WERI-Rb-1 (cell line): ENCODE data around the gene BEAN1.
"Not testable (repeated sequence)": the region's sequence is repeated elsewhere in the genome, so short reads cannot be mapped to it uniquely, and the experiment has no call there.

Source experiments
- DNase-seq: peaks from one replicate; pipeline ENCODE4 v3.0.0-alpha.2; 2020
- H3K27ac ChIP-seq: fragments of 250-450 bp; sonication (Bioruptor Pico); 2 replicates; pipeline ENCODE4 v1.5.1; 2020; ENCODE audit warnings: mild to moderate bottlenecking, moderate library complexity
- H3K27me3 ChIP-seq: fragments of 250-450 bp; sonication (Bioruptor Pico); 2 replicates; pipeline ENCODE4 v1.5.1; 2021; ENCODE audit warnings: mild to moderate bottlenecking, low read depth, moderate library complexity; ENCODE audit not compliant: insufficient read depth, severe bottlenecking
- H3K36me3 ChIP-seq: fragments of 250-450 bp; sonication (Bioruptor Pico); 2 replicates; pipeline ENCODE4 v1.5.1; 2020; ENCODE audit warnings: mild to moderate bottlenecking, moderate library complexity
- H3K4me3 ChIP-seq: 2 replicates; pipeline ENCODE4 v1.5.1; 2011; ENCODE audit warnings: low read depth, mild to moderate bottlenecking, control low read depth, low read length
- H3K9me3 ChIP-seq: fragments of 250-450 bp; sonication (Bioruptor Pico); 2 replicates; pipeline ENCODE4 v1.5.1; 2021; ENCODE audit warnings: mild to moderate bottlenecking, moderate library complexity; ENCODE audit not compliant: severe bottlenecking
- CTCF ChIP-seq: IDR thresholded peaks from 2 replicates; pipeline ENCODE4 v1.5.1; 2011; ENCODE audit warnings: low read depth, mild to moderate bottlenecking, control low read depth, inconsistent platforms, low read length

The BEAN1 gene

GRCh38 chr16:66442502-66443268 lies 15.6 kb downstream of the BEAN1 start:
- H3K9me3 ChIP-seq = no peaks in the 10 kb centered on the region
- no peak for DNase-seq
- no peak overlapping the region for H3K27ac ChIP-seq
- TF ChIP-seq CTCF = no peak
- no peaks in the 10 kb centered on the region for H3K27me3 ChIP-seq
- H3K36me3 ChIP-seq = no peaks in the 10 kb centered on the region
- H3K4me3 ChIP-seq = no peak overlapping the region

DNA sequence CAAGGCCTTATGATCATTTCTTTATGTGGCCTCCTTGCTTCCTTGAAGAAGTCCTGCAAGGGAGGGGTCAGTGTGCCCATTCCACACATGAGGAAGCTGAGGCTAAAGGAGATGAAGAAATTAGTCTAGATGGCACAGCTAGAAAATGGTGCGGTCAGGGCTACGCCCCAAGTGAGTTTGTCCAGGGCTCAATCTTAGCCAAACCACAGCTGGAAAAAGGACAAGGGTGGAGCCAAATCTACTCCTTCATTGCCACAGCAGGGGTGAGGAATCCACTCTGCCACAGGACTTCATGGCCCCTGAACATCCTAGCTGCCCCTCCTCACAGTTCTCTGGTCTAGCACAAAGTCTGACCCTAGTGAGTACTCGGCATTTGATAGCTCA lies 16.2 kb downstream of the BEAN1 start:
- no peaks in the 10 kb centered on the region for H3K27me3 ChIP-seq
- H3K36me3 ChIP-seq = no peaks in the 10 kb centered on the region
- H3K27ac ChIP-seq = no peak overlapping the region
- H3K4me3 ChIP-seq = no peak overlapping the region
- no peaks in the 10 kb centered on the region for H3K9me3 ChIP-seq
- DNase-seq = no peak
- TF ChIP-seq CTCF = no peak

DNA sequence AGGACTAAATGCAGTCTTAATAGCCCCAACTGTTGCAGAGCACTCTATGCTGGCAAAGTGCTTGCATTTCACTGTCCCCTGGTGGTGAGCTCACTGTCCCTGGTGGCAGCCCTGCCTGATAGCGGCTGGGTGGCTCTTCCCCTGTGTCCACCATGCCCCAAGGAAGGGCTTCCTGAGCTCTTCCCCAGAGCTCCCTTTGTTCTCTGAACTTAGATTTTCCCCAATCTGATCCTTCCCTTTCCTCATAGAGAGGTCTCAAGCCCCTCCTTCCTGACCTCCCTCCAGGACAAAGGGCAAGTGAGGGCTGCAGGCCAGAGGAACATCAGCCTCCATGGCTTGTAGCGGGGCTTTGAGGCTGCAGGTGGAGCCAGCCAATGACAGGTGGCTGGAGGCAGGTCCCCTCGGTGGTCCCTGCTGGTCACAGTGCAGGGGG lies 17.0 kb downstream of the BEAN1 start:
- TF ChIP-seq CTCF = peak; percentile 60
- no peaks in the 10 kb centered on the region for H3K27me3 ChIP-seq
- no peak overlapping the region for H3K4me3 ChIP-seq
- no peaks in the 10 kb centered on the region for H3K9me3 ChIP-seq
- H3K27ac ChIP-seq = no peak overlapping the region
- no peaks in the 10 kb centered on the region for H3K36me3 ChIP-seq
- peak; percentile 33 for DNase-seq

DNA sequence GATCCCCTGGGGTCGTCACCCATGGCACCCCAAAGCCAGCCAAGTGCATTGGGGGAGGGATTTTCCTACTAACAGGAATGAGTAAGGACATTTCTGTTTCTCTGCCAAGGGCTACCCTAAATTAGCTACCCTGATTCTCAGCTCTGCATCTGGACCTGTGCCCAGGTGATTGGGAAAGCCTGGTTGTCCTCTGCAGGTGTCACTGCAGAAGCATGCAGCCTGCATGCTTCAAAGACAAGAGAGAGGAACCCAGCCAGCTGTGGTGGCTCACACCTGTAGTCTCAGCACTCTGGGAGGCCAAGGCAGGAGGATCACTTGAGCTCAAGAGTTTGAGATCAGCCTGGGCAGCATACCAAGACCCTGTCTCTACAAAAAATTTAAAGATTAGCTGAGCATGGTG lies 19.6 kb downstream of the BEAN1 start:
- H3K36me3 ChIP-seq = no peaks in the 10 kb centered on the region
- no peaks in the 10 kb centered on the region for H3K9me3 ChIP-seq
- no peak for TF ChIP-seq CTCF
- H3K27ac ChIP-seq = no peak overlapping the region
- H3K27me3 ChIP-seq = no peaks in the 10 kb centered on the region
- DNase-seq = no peak
- H3K4me3 ChIP-seq = no peak overlapping the region

DNA sequence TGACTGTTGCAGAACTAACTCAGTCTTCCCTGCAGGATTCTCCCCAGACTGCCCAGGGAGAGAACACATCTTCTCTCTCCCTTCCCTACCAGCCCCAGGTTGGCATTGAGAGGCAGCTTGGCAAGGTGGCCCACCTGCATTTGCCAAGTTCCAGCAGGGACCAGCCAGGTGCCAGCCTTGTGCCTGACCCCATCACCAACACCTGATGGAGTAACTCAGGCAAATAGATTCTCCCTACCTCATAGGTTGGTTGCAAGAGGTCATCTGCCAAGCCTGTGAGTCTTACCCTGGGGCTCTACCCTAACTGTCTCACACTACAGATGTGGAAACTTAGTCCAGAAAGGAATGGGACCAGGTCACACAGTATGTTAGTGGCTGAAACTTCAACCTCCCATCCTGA lies 20.4 kb downstream of the BEAN1 start:
- no peaks in the 10 kb centered on the region for H3K9me3 ChIP-seq
- DNase-seq = no peak
- H3K27ac ChIP-seq = no peak overlapping the region
- no peak for TF ChIP-seq CTCF
- no peak overlapping the region for H3K4me3 ChIP-seq
- no peaks in the 10 kb centered on the region for H3K27me3 ChIP-seq
- no peaks in the 10 kb centered on the region for H3K36me3 ChIP-seq

- Histone ChIP-seq H3K9me3 (no peaks in the 10 kb centered on the region), H3K4me3 (no peak overlapping the region), H3K36me3 (no peaks in the 10 kb centered on the region), H3K27ac (no peak overlapping the region), H3K27me3 (no peaks in the 10 kb centered on the region)
- TF ChIP-seq CTCF = no peak
- DNase-seq = no peak
Measured at GRCh38 chr16:66451548-66451947, 24.5 kb downstream of the BEAN1 start.

DNA sequence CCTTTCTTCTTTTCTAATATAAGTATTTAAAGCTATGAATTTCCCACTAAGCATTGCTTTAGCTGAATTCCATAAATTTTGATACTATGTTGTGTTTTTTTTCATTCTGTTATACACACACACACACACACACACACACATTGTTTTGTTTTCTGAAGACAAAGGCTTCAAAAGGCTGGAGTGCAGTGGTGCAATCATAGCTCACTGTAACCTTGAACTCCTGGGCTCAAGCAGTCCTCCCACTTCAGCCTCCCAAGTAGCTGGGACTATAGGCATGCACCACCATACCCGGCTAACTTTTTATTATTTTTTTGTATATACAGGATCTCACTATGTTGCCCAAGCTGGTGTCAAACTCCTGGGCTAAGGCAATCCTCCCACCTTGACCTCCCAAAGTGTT lies 26.1 kb downstream of the BEAN1 start:
- H3K27ac ChIP-seq, H3K27me3 ChIP-seq, H3K9me3 ChIP-seq, DNase-seq, H3K36me3 ChIP-seq, H3K4me3 ChIP-seq: not testable (repeated sequence)
